PC-9 (cell line): ENCODE data around the gene CLIC1.

Source experiments
- EZH2 ChIP-seq: fragments of 200-600 bp; sonication (generic); IDR thresholded peaks from 2 replicates; pipeline ENCODE4 v1.8.0; 2017; ENCODE audit warnings: antibody characterized with exemption, low read depth
- TF ChIP-seq, protein P1 (sequence below): fragments of 200-600 bp; sonication (generic); conservative IDR thresholded peaks from 2 replicates; pipeline ENCODE4 v1.6.1; 2017; ENCODE audit warnings: mixed run types, antibody characterized with exemption, mild to moderate bottlenecking, moderate library complexity

DNA sequence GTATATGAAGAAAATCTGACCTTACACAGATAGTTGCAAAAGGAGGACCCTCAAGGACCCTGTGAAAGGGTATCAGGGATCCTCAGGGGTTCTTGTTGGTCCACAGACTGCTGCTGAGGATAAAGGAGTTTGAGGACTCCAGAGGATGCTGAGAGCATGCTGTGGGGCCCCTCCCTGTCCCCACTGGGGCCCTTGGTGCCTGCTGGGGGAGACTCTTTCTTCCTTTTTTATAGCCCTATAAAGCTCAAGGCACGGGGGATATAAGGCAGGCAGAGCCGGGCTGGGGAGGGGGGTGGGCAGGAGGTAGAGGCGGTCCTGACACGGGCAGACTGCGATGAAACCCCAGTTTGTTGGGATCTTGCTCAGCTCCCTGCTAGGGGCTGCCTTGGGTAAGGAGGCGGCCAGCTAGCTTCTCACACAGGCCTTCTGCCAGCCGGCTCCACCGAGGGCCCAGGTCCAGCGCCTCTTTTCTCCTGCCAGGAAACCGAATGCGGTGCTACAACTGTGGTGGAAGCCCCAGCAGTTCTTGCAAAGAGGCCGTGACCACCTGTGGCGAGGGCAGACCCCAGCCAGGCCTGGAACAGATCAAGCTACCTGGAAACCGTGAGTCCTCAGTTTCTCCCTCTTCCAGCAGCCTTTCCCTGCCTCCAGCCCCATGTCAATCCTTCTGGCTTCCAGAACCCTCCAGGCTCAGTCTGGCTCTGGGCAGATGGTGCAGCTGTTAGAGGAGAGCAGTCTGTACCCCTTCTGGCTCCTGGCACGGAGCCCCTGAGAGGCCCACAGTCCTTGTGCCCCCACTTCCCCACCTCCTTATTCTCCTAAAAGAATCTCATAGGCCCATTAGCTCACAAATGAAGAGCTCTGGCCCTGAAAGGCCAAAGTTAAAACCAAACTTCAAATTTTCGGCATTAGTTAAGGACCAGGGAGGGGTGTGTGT lies 21.0 kb downstream of the CLIC1 start, which contains the start of gene LY6G6D:
- no peak for TF ChIP-seq EZH2
- TF ChIP-seq, protein P1, sequence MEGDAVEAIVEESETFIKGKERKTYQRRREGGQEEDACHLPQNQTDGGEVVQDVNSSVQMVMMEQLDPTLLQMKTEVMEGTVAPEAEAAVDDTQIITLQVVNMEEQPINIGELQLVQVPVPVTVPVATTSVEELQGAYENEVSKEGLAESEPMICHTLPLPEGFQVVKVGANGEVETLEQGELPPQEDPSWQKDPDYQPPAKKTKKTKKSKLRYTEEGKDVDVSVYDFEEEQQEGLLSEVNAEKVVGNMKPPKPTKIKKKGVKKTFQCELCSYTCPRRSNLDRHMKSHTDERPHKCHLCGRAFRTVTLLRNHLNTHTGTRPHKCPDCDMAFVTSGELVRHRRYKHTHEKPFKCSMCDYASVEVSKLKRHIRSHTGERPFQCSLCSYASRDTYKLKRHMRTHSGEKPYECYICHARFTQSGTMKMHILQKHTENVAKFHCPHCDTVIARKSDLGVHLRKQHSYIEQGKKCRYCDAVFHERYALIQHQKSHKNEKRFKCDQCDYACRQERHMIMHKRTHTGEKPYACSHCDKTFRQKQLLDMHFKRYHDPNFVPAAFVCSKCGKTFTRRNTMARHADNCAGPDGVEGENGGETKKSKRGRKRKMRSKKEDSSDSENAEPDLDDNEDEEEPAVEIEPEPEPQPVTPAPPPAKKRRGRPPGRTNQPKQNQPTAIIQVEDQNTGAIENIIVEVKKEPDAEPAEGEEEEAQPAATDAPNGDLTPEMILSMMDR = no peak
